Breast epithelium (tissue), 4 donors: ENCODE results near the gene VPS33B. TPM values are rescaled to one million over a fixed set of nuclear protein-coding genes. Genes with fewer than 3 reads are reported as not detected.

ENCODE experiments used
- DNase-seq, 2 donors: peaks; one replicate each; pipeline ENCODE4 v3.0.0-alpha.2; 2019; ENCODE audit warnings: low spot score in 2 of 2
- H3K27ac ChIP-seq, 2 donors: fragments of 200-600 bp; sonication (generic) in 1 of 2; one replicate each; pipeline ENCODE4 v1.5.1; 2016 to 2019; ENCODE audit warnings: mild to moderate bottlenecking in 1 of 2
- H3K27me3 ChIP-seq, 2 donors: fragments of 200-600 bp; sonication (generic) in 1 of 2; one replicate each; pipeline versions ENCODE4 v1.5.1 to v1.6.0; 2017 to 2019; ENCODE audit warnings: control low read depth in 1 of 2, mild to moderate bottlenecking in 1 of 2
- H3K36me3 ChIP-seq: fragments of 200-600 bp; one replicate; pipeline ENCODE4 v1.5.1; 2019
- H3K4me1 ChIP-seq, 2 donors: fragments of 200-600 bp; sonication (generic); one replicate each; pipeline ENCODE4 v1.5.1; 2016 to 2019; ENCODE audit warnings: control low read depth in 1 of 2
- H3K4me3 ChIP-seq, 3 donors: fragments of 200-600 bp; sonication (generic); 1 replicate in 2 of 3; 2 replicates in 1 of 3; pipeline ENCODE4 v1.5.1; 2016 to 2019; ENCODE audit warnings: mild to moderate bottlenecking in 3 of 3, moderate library complexity in 2 of 3
- H3K9me3 ChIP-seq, 2 donors: fragments of 200-600 bp; sonication (generic) in 1 of 2; one replicate each; pipeline ENCODE4 v1.5.1; 2016 to 2019; ENCODE audit warnings: control low read depth in 1 of 2
- POLR2A ChIP-seq: fragments of 450-650 bp; IDR thresholded peaks from one replicate; pipeline ENCODE4 v1.6.1; 2016; ENCODE audit warnings: antibody characterized with exemption, mild to moderate bottlenecking, moderate library complexity
- POLR2AphosphoS5 ChIP-seq, 3 donors: sonication (generic); formaldehyde crosslinking; IDR thresholded peaks; one replicate each; pipeline ENCODE4 v1.6.1; 2017; ENCODE audit warnings: antibody characterized with exemption in 3 of 3
- intact Hi-C: fragments of 100-400 bp; cut with DNase I; formaldehyde crosslinking; loops from one replicate; pipeline ENCODE4 v1.15.1; 2023; ENCODE audit warnings: low total_unique reads
- total RNA-seq, 3 donors: library from RNA; depleted of rRNA; stranded (reverse); fragments of >200 nt; gene quantifications; one replicate each; pipeline ENCODE4 v1.1.0, GENCODE V29; 2016
- TF ChIP-seq, protein P1 (sequence below), 3 donors: fragments of 450-650 bp; IDR thresholded peaks; one replicate each; pipeline ENCODE4 v1.5.1; 2016 to 2017; ENCODE audit warnings: antibody characterized with exemption in 3 of 3, mild to moderate bottlenecking in 3 of 3, moderate library complexity in 3 of 3

VPS33B gene
- total RNA-seq, 3 donors from 2014 or later: 8.8 to 10.7 (median 9.0) TPM

DNA sequence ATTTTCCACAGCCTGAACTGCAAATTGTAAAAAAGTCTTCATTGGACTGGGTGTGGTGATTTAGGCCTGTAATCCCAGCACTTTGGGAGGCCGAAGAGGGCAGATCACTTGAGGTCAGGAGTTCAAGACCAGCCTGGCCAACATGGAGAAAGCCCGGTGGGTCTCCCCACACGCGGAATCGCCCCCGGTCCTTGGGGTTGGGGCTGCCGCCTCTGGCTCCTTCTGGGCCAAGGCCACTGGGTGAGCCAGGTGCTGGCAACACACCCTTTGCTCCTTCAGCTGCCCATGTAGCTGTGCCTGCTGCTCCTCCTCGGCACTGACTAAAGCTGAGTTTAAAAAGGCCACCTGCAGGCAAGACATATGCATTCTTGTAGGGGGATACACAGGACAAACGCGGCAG is 9.4 kb upstream of the VPS33B start:
- Histone ChIP-seq H3K9me3 (no peaks in the 10 kb centered on the region), H3K4me3 (no peak overlapping the region), H3K27me3 (no peaks in the 10 kb centered on the region), H3K36me3 (no peaks in the 10 kb centered on the region), H3K4me1 (no peaks in the 10 kb centered on the region), H3K27ac (no peak overlapping the region)
- no peak for DNase-seq
- TF ChIP-seq, protein P1, sequence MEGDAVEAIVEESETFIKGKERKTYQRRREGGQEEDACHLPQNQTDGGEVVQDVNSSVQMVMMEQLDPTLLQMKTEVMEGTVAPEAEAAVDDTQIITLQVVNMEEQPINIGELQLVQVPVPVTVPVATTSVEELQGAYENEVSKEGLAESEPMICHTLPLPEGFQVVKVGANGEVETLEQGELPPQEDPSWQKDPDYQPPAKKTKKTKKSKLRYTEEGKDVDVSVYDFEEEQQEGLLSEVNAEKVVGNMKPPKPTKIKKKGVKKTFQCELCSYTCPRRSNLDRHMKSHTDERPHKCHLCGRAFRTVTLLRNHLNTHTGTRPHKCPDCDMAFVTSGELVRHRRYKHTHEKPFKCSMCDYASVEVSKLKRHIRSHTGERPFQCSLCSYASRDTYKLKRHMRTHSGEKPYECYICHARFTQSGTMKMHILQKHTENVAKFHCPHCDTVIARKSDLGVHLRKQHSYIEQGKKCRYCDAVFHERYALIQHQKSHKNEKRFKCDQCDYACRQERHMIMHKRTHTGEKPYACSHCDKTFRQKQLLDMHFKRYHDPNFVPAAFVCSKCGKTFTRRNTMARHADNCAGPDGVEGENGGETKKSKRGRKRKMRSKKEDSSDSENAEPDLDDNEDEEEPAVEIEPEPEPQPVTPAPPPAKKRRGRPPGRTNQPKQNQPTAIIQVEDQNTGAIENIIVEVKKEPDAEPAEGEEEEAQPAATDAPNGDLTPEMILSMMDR (IDR thresholded peaks at IDR 0.05): no peak
- TF ChIP-seq POLR2A (no peak), POLR2AphosphoS5 (IDR thresholded peaks at IDR 0.05) (no peak)
- intact Hi-C loops: loop anchor here (10.0 kb wide), 1 partner anchor 487 kb away; no protein-coding TSS in a partner anchor

DNA sequence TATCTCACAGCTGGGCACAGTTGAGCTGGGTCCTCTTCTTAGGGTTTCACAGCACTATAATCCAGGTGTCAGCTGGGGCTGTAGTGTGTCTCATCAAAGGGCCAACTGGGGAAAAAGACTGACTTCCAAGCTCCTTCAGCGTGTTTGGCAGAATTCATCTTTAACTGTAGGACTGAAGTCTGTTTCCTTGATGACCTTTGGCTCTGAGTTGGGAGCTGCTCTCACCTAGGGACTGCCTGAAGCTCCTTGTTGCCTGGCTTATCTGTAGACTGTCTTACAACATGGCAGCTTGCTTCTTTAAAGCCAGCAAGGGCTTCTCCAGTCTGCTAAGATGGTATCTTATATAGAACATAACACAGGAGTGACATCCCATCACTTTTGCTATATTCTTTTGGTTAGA is 5.3 kb upstream of the VPS33B start:
- intact Hi-C loops: no loop called here
- TF ChIP-seq, protein P1 (IDR thresholded peaks at IDR 0.05): no peak
- TF ChIP-seq POLR2AphosphoS5 (IDR thresholded peaks at IDR 0.05) (no peak), POLR2A (no peak)
- no peaks in the 10 kb centered on the region for H3K4me1 ChIP-seq
- no peak overlapping the region for H3K4me3 ChIP-seq
- no peak for DNase-seq
- H3K36me3 ChIP-seq: no peaks in the 10 kb centered on the region
- H3K27me3 ChIP-seq: no peaks in the 10 kb centered on the region
- H3K9me3 ChIP-seq: no peaks in the 10 kb centered on the region
- no peak overlapping the region for H3K27ac ChIP-seq

DNA sequence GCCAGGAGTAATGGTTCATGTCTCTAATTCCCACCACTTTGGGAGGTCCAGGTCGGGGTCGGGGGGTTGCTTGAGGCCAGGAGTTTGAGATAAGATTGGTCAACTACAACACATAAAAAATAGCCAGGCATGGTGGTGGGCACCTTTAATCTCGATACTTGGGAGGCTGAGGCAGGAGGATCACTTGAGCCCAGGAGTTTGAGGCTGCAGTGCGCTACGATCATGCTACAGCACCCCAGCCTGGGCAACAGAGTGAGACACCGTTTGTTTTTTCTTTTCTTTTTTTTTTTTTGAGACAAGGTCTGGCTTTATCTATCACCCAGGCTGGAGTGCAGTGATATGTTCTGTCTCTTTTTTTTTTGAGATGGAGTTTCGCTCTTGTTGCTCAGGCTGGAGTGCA is 1.3 kb upstream of the VPS33B start:
- Histone ChIP-seq H3K9me3 (no peaks in the 10 kb centered on the region), H3K4me1 (no peaks in the 10 kb centered on the region), H3K27ac (no peak overlapping the region), H3K36me3 (no peaks in the 10 kb centered on the region), H3K27me3 (no peaks in the 10 kb centered on the region), H3K4me3 (no peak overlapping the region)
- intact Hi-C loops: no loop called here
- DNase-seq: no peak
- TF ChIP-seq POLR2A (no peak), POLR2AphosphoS5 (IDR thresholded peaks at IDR 0.05) (no peak)
- TF ChIP-seq, protein P1 (IDR thresholded peaks at IDR 0.05): no peak

DNA sequence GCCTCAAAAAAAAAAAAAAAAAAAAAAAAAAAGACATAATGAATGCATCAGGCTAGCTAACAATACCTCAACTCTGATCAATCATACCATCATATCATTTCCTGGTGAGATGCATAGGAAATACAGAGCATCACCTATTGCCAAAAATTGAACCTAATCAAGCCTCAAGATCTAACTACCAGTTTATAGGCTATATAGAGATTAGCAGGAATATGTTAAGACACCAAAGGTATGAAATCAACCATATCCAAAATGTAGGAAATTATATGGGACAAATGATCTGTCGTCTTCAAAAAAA is 387 bp upstream of the VPS33B start:
- TF ChIP-seq, protein P1 (IDR thresholded peaks at IDR 0.05): no peak
- intact Hi-C loops: no loop called here
- no peaks in the 10 kb centered on the region for H3K4me1 ChIP-seq
- DNase-seq: no peak
- peak overlapping the region; percentile 69 to 80 for H3K27ac ChIP-seq
- no peaks in the 10 kb centered on the region for H3K9me3 ChIP-seq
- no peaks in the 10 kb centered on the region for H3K27me3 ChIP-seq
- H3K36me3 ChIP-seq: no peaks in the 10 kb centered on the region
- peak overlapping the region; percentile 91 to 99 (median 94) for H3K4me3 ChIP-seq

DNA sequence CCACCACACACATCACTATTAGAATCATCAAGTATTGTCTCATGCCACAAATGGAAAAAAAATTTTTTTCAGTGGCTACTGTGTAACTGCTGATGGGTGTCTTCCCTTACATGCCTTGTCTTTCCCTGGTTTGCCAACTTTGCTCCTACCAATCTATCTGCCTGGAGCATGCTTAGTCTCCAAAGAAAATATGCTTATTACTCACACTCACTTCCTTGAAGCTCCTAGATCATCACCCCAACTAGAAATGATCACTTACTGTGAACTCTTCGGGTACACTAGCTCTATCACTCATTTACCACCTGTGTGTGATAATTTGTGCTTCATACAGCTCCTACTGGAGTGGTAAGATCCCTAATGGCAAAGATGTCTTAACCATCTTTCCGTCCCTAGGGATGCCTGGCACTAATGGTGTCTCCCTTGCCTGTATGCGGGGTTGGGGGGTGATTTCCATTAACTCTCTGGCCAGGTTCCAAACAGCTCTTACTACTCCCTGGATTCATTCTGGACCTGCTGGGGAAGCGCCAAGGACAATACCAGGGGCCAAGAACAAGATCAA is 799 bp downstream of the VPS33B start:
- intact Hi-C loops: no loop called here
- Histone ChIP-seq H3K36me3 (no peaks in the 10 kb centered on the region), H3K27ac (peak overlapping the region; percentile 69 to 80), H3K9me3 (no peaks in the 10 kb centered on the region), H3K4me3 (peak overlapping the region; percentile 91 to 99 (median 94)), H3K4me1 (no peaks in the 10 kb centered on the region), H3K27me3 (no peaks in the 10 kb centered on the region)
- TF ChIP-seq POLR2AphosphoS5 (IDR thresholded peaks at IDR 0.05): no peak
- TF ChIP-seq POLR2A: no peak
- TF ChIP-seq, protein P1 (IDR thresholded peaks at IDR 0.05): no peak
- no peak for DNase-seq
